ENCODE data around the gene SLC49A3.

DNA sequence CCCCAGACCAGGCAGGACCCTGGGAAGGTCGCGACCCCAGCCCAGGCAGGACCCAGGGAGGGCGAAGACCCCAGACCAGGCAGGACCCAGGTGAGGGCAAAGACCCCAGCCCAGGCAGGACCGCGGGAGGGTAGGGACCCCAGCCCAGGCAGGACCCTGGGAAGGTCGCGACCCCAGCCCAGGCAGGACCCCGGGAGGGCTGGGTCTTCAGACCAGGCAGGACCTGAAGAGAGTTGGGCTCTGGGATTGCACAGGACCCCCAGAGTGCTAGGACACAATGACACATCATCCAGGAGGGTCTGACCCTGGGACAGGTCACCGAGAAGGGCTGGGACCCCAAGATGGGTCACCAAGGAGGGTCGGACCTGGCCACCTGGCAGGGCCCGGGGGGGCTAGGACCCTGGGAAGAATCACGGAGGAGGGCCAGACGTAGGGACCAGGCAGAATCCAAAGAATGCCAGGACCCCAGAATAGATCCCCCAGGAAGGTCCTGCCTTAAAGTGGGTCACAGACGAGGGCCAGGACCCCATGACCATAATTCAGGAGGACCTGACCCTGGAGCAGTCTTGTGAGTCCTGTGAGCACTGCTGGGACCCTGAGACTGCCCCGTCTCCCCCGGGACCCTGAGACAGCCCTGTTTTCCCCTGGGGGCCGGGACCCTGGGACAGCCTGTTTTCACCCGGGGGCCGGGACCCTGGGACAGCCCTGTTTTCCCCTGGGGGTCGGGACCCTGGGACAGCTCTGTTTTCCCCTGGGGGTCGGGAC is 18.1 kb upstream of the SLC49A3 start:
- TF ChIP-seq, protein P1, sequence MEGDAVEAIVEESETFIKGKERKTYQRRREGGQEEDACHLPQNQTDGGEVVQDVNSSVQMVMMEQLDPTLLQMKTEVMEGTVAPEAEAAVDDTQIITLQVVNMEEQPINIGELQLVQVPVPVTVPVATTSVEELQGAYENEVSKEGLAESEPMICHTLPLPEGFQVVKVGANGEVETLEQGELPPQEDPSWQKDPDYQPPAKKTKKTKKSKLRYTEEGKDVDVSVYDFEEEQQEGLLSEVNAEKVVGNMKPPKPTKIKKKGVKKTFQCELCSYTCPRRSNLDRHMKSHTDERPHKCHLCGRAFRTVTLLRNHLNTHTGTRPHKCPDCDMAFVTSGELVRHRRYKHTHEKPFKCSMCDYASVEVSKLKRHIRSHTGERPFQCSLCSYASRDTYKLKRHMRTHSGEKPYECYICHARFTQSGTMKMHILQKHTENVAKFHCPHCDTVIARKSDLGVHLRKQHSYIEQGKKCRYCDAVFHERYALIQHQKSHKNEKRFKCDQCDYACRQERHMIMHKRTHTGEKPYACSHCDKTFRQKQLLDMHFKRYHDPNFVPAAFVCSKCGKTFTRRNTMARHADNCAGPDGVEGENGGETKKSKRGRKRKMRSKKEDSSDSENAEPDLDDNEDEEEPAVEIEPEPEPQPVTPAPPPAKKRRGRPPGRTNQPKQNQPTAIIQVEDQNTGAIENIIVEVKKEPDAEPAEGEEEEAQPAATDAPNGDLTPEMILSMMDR (IDR thresholded peaks at IDR 0.05) = no peak
- no peak for TF ChIP-seq POLR2A (IDR thresholded peaks at IDR 0.05)
